Hematopoietic multipotent progenitor cell (in vitro differentiated cells): ENCODE data around the gene FOSL2. TPM values are rescaled to one million over a fixed set of nuclear protein-coding genes. Genes with fewer than 3 reads are reported as not detected.

ENCODE experiments used
- DNase-seq, 3 donors: peaks; one replicate each; pipeline ENCODE4 v3.0.0-alpha.2; 2011 to 2015; ENCODE audit warnings: low read depth in 2 of 3, low spot score in 2 of 3
- total RNA-seq: library from RNA; depleted of rRNA; stranded (reverse); fragments of >200 nt; gene quantifications from one replicate; pipeline ENCODE4 v1.2.3, GENCODE V29; 2012

Gene FOSL2
- total RNA-seq, 1 donor, result 32.3 TPM

GRCh38 chr2:28356095-28356911 is 36.4 kb upstream of the FOSL2 start:
- DNase-seq, result peak in 2 of 3 donors; percentile 83 to 87

GRCh38 chr2:28357055-28357454 is 35.6 kb upstream of the FOSL2 start:
- no peak for DNase-seq

GRCh38 chr2:28357948-28358667 is 34.5 kb upstream of the FOSL2 start:
- DNase-seq, result no peak

- DNase-seq, result no peak
Observed at GRCh38 chr2:28358668-28359201, 33.9 kb upstream of the FOSL2 start.

- DNase-seq, result peak; percentile 79 to 95 (median 93)
Observed at GRCh38 chr2:28359222-28360057, 33.2 kb upstream of the FOSL2 start.

DNA sequence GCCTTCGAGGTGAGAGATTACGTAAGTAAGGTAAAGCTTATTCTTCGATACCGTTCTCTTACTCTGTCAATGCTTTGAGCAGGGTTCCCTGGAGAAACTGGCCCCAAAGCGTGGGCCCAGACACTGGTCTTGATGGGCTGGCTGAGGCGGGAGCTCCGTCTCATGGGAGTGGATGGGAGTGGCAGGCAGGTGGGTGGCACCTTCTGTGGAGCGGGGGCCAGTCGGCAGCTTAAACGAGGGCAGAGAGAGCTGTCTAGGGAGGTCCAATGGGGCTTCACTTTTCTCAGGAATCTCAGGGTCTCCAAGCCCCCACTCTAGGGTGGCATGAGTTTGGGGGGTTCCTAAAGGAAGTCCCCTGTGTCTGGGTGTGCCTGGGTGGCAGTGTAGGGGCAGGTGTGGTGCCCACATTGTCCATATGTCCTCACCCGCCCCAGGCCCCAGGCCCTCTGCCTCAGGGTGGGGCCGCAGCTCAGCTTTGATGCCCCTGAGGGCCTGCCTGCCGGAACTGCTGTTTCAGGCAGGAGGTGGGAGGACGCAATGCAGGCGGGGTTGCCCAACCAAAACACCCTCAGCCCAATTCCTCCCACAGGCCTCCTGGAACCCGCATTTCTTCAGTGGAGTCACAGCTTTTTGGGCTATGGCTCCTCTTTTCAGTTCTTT is 32.5 kb upstream of the FOSL2 start:
- no peak for DNase-seq

DNA sequence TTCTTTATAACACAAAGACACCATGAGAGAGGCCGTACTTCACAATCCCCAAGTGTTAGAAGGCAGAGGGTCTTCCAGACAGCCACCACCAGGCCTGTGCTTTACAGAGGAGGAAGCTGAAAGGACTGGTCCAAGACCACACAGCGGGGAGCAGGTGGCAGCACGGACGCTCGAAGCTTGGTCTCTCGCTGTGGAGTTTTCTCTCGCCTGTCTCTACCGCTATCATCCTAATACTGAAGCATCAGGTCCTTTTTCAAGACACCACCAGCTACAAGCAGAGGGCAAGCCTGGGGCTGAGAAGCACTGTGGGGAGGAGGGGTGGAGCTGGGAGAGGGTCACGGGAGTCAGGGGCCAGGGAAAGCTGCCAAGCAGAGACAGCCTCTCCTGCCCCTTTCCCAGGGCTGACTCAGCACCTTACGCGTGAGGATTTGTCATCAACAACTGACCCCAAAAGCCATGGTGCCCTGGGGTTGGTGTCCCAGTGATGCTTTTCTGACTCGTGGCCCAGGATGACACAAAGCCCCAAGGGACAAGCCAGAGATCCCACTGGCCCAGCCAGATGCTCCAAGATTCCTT is 31.9 kb upstream of the FOSL2 start:
- DNase-seq, result peak in 1 of 3 donors; percentile 70

DNA sequence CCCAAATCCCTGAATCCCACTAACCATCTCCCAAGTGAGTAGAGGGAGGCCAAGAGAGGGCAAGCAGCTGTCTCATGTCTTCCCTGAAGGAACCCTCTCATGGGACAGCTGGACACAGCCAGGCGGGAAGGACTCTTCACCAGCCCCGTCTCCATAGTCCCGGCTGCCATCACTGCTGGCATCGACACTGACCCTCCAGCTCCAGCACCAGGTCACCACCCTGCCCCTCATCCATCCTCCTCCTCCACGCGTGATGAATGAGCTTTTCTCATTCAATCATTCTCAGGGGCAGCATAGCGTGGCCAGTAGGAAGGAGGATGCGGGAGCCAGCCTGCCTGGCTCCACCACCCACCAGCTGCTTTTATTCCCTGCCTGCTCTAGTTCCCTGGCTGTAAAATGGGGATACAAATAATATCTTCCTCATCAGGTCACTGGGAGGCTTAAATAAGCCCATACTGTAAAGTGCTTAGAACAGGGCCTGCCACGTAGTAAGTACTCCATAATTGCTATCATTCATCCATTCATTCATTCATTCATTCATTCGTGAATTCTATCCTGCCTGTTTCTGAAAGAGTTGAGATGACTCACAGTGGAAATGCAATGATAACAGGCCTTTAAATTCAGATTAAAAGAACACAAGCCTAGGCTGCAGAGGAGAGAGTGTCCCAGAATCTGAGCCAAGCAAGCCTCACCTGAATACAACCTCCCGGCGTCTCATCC is 30.5 kb upstream of the FOSL2 start:
- no peak for DNase-seq

GRCh38 chr2:28362991-28363521 is 29.6 kb upstream of the FOSL2 start:
- no peak for DNase-seq

- DNase-seq, result no peak
Observed at GRCh38 chr2:28363686-28364280, 28.9 kb upstream of the FOSL2 start.

GRCh38 chr2:28364610-28365009 is 28.0 kb upstream of the FOSL2 start:
- DNase-seq, result no peak

GRCh38 chr2:28365158-28365557 is 27.5 kb upstream of the FOSL2 start:
- DNase-seq, result peak in 1 of 3 donors; percentile 49

- no peak for DNase-seq
Observed at GRCh38 chr2:28366149-28366495, 26.5 kb upstream of the FOSL2 start.

GRCh38 chr2:28366496-28367282 is 26.0 kb upstream of the FOSL2 start:
- DNase-seq, result peak in 2 of 3 donors; percentile 93 to 97

DNA sequence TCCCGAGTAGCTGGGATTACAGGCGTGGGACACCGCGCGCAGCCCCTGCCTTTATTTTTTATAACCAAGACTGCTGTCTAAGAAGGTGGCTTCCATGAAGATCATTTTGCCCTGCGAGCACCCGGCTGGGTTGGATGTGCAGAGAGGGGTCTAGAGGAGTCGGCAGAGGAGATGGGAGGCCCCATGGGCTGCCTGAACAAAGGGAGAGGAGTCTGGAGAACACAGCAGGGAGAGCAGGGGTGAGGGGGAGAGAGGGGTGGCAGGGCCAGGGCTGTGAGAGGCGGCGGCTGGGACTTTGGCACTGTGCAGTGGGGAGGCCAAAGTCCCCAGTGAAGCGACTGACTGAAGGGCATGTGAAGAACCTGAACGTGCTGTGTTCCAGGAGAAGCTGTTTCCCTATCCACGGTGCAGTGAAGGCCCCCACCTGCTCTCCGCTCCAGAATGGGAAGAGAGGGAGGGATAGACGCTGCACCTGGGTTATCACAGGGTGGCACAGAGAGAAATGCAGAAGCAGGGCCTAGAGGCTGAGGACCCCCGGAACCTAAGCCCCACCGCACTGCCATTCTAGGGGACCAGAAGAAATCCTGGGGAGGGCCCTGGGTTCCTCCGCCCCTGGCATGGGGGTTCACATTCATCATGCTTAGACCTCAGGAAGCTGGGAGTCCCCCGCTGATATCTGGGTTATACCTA is 24.8 kb upstream of the FOSL2 start:
- DNase-seq, result no peak

DNA sequence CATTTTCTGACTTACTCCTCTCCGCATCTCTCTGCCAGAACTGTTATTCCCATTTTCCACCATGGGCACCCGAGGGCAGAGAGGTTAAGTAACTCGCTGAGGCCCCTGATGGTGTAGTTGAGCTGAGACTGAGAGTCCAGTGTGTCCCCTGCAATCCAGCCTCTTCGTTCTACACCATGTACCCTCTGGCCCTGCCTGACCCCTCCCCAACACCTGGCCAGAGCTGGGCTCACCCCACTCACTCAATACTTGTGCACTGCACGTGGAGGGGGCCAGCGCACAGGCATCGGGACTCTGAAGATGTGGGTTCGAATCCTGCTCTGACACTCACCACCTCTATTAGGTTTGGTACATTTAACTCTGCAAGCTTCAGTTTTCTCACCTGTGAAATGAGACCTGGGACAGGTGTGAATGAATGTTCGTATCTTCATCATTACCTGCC is 24.3 kb upstream of the FOSL2 start:
- no peak for DNase-seq

GRCh38 chr2:28369358-28369757 is 23.3 kb upstream of the FOSL2 start:
- DNase-seq, result no peak
